ENCODE results near the gene DOCK8. TPM values are rescaled to one million over a fixed set of nuclear protein-coding genes. Genes with fewer than 3 reads are reported as not detected.

DOCK8 gene
- total and polyA plus RNA-seq, 2 of the 4 experiments (the other 2 are of a cell fraction), result not detected

GRCh38 chr9:462606-463005 is 247.9 kb downstream of the DOCK8 start (continued):
- TF ChIP-seq, protein P1, sequence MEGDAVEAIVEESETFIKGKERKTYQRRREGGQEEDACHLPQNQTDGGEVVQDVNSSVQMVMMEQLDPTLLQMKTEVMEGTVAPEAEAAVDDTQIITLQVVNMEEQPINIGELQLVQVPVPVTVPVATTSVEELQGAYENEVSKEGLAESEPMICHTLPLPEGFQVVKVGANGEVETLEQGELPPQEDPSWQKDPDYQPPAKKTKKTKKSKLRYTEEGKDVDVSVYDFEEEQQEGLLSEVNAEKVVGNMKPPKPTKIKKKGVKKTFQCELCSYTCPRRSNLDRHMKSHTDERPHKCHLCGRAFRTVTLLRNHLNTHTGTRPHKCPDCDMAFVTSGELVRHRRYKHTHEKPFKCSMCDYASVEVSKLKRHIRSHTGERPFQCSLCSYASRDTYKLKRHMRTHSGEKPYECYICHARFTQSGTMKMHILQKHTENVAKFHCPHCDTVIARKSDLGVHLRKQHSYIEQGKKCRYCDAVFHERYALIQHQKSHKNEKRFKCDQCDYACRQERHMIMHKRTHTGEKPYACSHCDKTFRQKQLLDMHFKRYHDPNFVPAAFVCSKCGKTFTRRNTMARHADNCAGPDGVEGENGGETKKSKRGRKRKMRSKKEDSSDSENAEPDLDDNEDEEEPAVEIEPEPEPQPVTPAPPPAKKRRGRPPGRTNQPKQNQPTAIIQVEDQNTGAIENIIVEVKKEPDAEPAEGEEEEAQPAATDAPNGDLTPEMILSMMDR (conservative IDR thresholded peaks at IDR 0.05; ENCODE audit: low read depth, low read length), result no peak
- TF ChIP-seq CEBPB (IDR thresholded peaks at IDR 0.05; ENCODE audit: low read depth, low read length), result no peak
- TF ChIP-seq FOS (IDR thresholded peaks at IDR 0.05; ENCODE audit: low read depth, low read length), result no peak
- no peak for TF ChIP-seq POLR2A (IDR thresholded peaks at IDR 0.05; ENCODE audit: low read depth, low read length)
- TF ChIP-seq RCOR1 (IDR thresholded peaks at IDR 0.05; ENCODE audit: insufficient replicate concordance, low read length), result no peak
- TF ChIP-seq CHD1 (IDR thresholded peaks at IDR 0.05; ENCODE audit: low read depth, low read length), result no peak
